ENCODE measurements around the gene TENM3. TPM values are rescaled to one million over a fixed set of nuclear protein-coding genes. Genes with fewer than 3 reads are reported as not detected.

Gene TENM3
- total RNA-seq, 2 donors from 2014 or later = 21.4 to 52.3 TPM

GRCh38 chr4:182805750-182806149 is 562.5 kb downstream of the TENM3 start:
- 57% methylated on average over 11 of the region's 13 CpGs for WGBS
- Histone ChIP-seq H3K4me3 (no peak overlapping the region), H3K9me3 (no peaks in the 10 kb centered on the region), H3K27ac (no peak overlapping the region), H3K27me3 (replicated peaks; ENCODE audit: insufficient read depth) (no peaks in the 10 kb centered on the region), H3K4me1 (replicated peaks) (no peaks in the 10 kb centered on the region), H3K36me3 (no peaks in the 10 kb centered on the region)
- no peak for DNase-seq (ENCODE audit: low spot score)
- no peak for TF ChIP-seq POLR2A (IDR thresholded peaks at IDR 0.05)
- TF ChIP-seq CTCF (IDR thresholded peaks at IDR 0.05) = no peak
- no peak for TF ChIP-seq POLR2AphosphoS5 (IDR thresholded peaks at IDR 0.05)
- intact Hi-C loops (cut with DNase I) = loop anchor here (5.0 to 10.0 kb wide), 5 partner anchors 328 to 1663 kb away; no protein-coding TSS in a partner anchor

GRCh38 chr4:182806259-182807252 is 563.4 kb downstream of the TENM3 start:
- Histone ChIP-seq H3K4me1 (replicated peaks) (no peaks in the 10 kb centered on the region), H3K36me3 (no peaks in the 10 kb centered on the region), H3K27me3 (replicated peaks; ENCODE audit: insufficient read depth) (no peaks in the 10 kb centered on the region), H3K9me3 (no peaks in the 10 kb centered on the region), H3K27ac (no peak overlapping the region), H3K4me3 (peak overlapping the region; percentile 26 to 27)
- 16% methylated on average over 66 of the region's 68 CpGs for WGBS
- DNase-seq (ENCODE audit: low spot score) = peak; percentile 43
- intact Hi-C loops (cut with DNase I) = loop anchor here (5.0 to 10.0 kb wide), 5 partner anchors 329 to 1664 kb away; no protein-coding TSS in a partner anchor
- TF ChIP-seq CTCF (IDR thresholded peaks at IDR 0.05) (peak; percentile 50 to 78 (median 74)), POLR2AphosphoS5 (IDR thresholded peaks at IDR 0.05) (no peak)

- Histone ChIP-seq H3K36me3 (no peaks in the 10 kb centered on the region), H3K4me1 (replicated peaks) (no peaks in the 10 kb centered on the region), H3K4me3 (peak overlapping the region in 1 of 2 donors; percentile 26), H3K9me3 (no peaks in the 10 kb centered on the region), H3K27me3 (replicated peaks; ENCODE audit: insufficient read depth) (no peaks in the 10 kb centered on the region), H3K27ac (no peak overlapping the region)
- TF ChIP-seq POLR2AphosphoS5 (IDR thresholded peaks at IDR 0.05) = no peak
- no peak for TF ChIP-seq POLR2A (IDR thresholded peaks at IDR 0.05)
- TF ChIP-seq CTCF (IDR thresholded peaks at IDR 0.05) = no peak
- 87% methylated on average over 12 of the region's 12 CpGs for WGBS
- DNase-seq (ENCODE audit: low spot score) = no peak
- intact Hi-C loops (cut with DNase I) = loop anchor here (5.0 to 10.0 kb wide), 5 partner anchors 330 to 1665 kb away; no protein-coding TSS in a partner anchor
Measured at GRCh38 chr4:182807346-182807745, 564.1 kb downstream of the TENM3 start.

DNA sequence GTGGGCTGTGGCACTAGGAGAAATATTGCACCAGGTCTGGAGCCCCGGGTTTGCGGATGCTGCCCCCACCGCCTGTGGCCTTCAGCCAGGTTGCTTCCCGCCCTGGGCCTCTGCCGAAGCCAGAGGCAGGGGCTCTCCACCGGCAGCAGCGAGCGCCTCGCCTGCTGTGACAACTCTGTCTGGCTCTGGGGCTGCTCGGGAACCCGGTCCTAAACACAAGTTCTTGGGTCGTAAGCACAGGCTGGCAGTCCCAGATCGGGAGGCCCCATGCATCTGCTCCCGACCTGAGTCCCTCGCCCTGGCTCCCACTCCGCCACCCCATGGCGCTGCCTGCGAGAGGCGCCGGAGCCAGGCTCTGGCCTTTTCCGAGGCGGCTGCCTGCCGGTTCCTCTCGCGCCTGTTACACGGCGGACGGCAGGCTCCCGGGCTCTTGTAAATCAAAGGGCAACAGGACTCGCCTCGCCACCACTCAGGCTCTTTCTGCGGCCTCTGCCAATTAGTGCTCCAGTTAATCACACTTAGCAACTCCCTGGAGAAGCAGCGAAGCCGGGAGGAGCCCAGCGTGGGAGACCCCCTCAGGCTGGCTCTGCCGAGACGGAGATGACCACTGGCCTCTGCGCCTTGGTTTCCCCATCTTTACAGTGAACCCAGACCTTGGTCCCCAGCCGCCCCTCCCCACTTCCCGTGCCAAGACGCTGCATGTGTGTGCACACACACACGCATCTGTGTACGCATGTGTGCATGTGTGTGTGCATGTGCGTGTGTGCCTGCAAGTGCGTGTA is 564.8 kb downstream of the TENM3 start:
- intact Hi-C loops (cut with DNase I) = loop anchor here (5.0 to 10.0 kb wide), 5 partner anchors 331 to 1666 kb away; no protein-coding TSS in a partner anchor

More for the DNA sequence above, 564.8 kb downstream of the TENM3 start:
- Histone ChIP-seq H3K27ac (no peak overlapping the region), H3K27me3 (replicated peaks; ENCODE audit: insufficient read depth) (no peaks in the 10 kb centered on the region), H3K9me3 (no peaks in the 10 kb centered on the region), H3K36me3 (no peaks in the 10 kb centered on the region), H3K4me3 (no peak overlapping the region), H3K4me1 (replicated peaks) (no peaks in the 10 kb centered on the region)
- DNase-seq (ENCODE audit: low spot score) = no peak
- TF ChIP-seq POLR2A (IDR thresholded peaks at IDR 0.05) = no peak
- 95% methylated on average over 45 of the region's 45 CpGs for whole genome bisulfite sequencing
